ENCODE results near the gene GMDS.

GMDS gene

DNA sequence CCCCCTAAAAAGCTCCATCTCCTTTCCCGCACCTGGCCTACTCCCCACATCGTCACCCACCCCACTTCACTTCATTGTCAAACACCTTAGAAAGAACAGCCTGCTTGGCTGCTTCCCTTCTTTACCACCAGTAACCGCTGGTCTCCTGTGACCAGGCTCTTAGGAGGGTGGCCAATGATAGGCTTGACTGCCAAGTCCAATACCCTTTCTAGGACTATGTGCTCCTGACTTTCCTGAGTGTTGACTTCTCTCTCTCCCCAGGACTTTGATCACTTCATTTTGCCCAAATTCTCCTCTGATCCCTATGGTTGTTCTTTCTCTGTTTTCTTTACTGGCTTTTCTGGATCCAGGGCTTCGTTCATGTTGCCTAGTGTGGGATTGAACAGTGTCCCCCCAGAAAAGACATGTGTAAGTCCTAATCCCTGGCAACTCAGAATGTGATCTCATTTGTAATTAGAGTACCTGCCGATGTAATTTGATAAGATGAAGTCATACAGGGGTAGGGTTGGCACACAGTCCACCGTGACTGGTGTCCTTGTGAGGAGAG is 254.0 kb downstream of the GMDS start:
- H3K4me3 ChIP-seq (ENCODE audit: low read depth, low read length): no peak overlapping the region
- DNase-seq (ENCODE audit: low read depth): no peak
- TF ChIP-seq, protein P1, sequence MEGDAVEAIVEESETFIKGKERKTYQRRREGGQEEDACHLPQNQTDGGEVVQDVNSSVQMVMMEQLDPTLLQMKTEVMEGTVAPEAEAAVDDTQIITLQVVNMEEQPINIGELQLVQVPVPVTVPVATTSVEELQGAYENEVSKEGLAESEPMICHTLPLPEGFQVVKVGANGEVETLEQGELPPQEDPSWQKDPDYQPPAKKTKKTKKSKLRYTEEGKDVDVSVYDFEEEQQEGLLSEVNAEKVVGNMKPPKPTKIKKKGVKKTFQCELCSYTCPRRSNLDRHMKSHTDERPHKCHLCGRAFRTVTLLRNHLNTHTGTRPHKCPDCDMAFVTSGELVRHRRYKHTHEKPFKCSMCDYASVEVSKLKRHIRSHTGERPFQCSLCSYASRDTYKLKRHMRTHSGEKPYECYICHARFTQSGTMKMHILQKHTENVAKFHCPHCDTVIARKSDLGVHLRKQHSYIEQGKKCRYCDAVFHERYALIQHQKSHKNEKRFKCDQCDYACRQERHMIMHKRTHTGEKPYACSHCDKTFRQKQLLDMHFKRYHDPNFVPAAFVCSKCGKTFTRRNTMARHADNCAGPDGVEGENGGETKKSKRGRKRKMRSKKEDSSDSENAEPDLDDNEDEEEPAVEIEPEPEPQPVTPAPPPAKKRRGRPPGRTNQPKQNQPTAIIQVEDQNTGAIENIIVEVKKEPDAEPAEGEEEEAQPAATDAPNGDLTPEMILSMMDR (IDR thresholded peaks at IDR 0.05; ENCODE audit: insufficient read depth, low read depth, low read length, missing control alignments): no peak

DNA sequence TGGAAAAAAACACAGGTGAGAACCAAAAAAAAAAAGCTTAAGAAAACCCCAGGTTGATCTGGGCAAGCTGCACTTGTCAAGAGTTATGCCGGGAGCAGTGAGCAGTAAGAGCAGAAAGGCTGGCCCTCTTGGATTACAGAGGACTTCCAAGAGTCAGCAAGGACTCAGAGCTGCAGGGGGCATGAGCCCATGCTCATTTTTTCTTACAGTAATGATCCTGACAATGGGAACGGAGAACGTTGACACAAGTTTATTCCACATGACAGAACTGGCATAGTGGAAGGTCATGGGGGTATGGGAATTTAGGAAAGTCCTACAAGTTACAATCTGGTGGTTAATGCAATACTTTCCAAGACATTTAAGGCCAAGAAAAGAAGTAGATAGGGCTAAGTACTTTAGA is 256.6 kb downstream of the GMDS start:
- H3K4me3 ChIP-seq (ENCODE audit: low read depth, low read length): no peak overlapping the region
- TF ChIP-seq, protein P1 (IDR thresholded peaks at IDR 0.05; ENCODE audit: insufficient read depth, low read depth, low read length, missing control alignments): no peak
- DNase-seq (ENCODE audit: low read depth): no peak

DNA sequence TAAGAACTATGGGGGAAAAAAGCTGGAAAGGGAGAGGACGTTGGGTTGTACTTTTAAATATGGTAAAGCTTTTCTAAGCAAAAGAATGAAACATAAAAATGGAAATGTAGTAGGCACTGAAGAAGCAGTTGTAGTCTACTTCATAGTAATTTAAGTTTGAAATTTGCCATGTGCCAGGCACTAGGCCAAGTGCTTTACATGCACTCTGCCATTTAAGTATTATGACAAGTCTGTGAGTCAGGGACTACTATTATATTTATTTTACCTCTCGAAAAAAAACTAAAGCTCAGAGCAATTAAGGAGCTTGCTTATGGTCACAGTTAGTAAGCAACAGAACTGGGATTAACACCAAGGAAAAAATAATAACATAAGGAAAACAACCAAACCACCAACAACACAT is 257.8 kb downstream of the GMDS start:
- TF ChIP-seq, protein P1 (IDR thresholded peaks at IDR 0.05; ENCODE audit: insufficient read depth, low read depth, low read length, missing control alignments): no peak
- no peak overlapping the region for H3K4me3 ChIP-seq (ENCODE audit: low read depth, low read length)
- no peak for DNase-seq (ENCODE audit: low read depth)

DNA sequence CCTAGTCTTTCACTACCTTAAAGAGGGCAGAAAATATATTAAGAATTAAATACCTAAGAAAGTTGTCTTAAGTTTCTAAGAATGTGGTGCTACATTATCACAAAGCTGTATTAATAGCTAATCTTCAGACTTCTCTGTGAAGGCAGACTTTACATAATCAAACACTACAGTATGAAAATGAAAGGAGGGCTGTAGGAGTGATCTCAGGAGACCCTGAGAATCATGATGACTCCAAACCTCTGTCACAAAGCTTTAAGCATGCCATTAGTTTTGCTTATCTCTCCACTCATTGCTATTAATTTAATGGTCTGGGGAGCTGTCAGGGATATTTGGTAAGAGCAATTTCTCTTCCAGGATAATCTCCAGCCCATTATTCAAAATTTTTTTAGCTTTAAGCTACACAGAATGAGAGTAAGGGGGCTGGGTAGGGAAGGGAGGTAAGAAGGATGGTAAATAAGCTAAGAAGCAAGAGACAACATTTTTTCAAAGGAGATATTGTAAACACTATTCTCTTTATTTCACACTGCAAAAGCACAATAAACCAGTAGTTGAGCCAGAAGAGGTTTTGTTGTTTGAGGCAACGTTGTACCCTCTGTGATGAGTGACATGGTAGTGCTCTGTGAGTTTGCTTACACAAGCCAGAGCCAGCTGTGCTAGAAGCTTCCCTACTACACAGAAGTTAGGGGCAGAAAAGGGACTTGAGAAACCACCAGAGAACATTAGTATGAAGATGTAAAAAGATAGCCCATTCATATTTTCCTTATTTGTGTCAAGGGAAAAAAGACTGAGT is 258.8 kb downstream of the GMDS start:
- H3K4me3 ChIP-seq (ENCODE audit: low read depth, low read length): no peak overlapping the region
- DNase-seq (ENCODE audit: low read depth): no peak
- TF ChIP-seq, protein P1 (IDR thresholded peaks at IDR 0.05; ENCODE audit: insufficient read depth, low read depth, low read length, missing control alignments): no peak

DNA sequence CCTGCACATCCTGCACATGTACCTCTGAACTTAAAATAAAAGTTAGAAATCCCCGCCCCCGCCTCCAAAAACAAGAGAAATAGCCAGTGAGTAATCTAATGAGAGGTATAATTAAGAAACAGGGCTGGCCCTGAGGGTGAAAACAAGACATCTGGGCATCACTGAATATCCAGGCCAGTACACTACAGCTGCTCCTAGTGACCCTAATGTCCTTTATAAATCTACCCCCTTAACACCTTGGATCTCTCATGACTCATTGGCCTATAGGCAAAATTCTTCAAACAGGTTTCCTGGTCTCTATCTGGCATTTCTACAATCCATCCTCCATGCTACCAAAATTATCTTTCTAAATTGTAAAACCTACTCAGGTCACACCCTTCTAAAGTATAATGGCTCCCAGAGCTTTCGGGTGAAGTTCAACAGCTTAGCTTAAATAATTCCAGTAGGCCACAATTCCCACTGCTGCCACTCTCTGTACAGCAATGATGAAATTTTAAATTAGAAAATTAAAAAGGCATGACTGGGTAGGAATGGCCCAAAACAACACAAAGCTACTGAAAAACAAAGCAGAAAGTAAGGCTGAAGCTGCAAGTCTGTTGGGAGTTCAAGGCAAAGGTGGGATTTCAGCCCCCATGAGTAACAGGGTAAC is 260.9 kb downstream of the GMDS start:
- no peak overlapping the region for H3K4me3 ChIP-seq (ENCODE audit: low read depth, low read length)
- no peak for DNase-seq (ENCODE audit: low read depth)
- TF ChIP-seq, protein P1 (IDR thresholded peaks at IDR 0.05; ENCODE audit: insufficient read depth, low read depth, low read length, missing control alignments): no peak

DNA sequence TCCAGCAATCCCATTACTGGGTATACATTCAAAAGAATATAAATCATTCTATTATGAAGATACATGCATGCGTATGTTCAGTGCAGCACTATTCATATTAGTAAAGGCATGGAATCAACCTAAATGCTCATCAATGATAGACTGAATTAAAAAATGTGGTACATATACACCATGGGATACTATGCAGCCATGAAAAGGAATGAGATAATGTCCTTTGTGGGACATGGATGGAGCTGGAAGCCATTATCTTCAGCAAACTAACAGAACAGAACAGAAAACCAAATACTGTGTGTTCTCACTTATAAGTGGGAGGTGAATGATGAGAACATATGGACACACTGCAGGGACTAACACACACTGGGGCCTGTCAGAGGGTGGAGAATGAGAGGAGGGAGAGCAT is 261.6 kb downstream of the GMDS start:
- DNase-seq (ENCODE audit: low read depth): no peak
- TF ChIP-seq, protein P1 (IDR thresholded peaks at IDR 0.05; ENCODE audit: insufficient read depth, low read depth, low read length, missing control alignments): no peak
- no peak overlapping the region for H3K4me3 ChIP-seq (ENCODE audit: low read depth, low read length)
